HepG2 (cell line): ENCODE measurements around the gene SYT8. TPM values are rescaled to one million over a fixed set of nuclear protein-coding genes. Genes with fewer than 3 reads are reported as not detected.

Source experiments
- ATAC-seq: fragments of 200-7000 bp; cut with Tn5 transposase; 3 replicates; pipeline ENCODE4 v1.9.1; 2020; ENCODE audit warnings: mild to moderate bottlenecking, moderate library complexity
- BruUV-seq: library from RNA; stranded (reverse); fragments of 400-500 nt; replicated peaks from 2 replicates; lab custom pipeline; 2021; lab: Mats Ljungman, UMichigan
- CTCF ChIA-PET: fragments of 300-600 bp; formaldehyde crosslinking; extraction: SDS; loops from one replicate; lab custom pipeline; 2021; ENCODE audit warnings: low total read pairs, inconsistent platforms, low intra/inter-chr PET ratio; lab: Yijun Ruan, JAX
- POLR2A ChIA-PET: fragments of 350-600 bp; sonication (Branson Sonifier 250); formaldehyde crosslinking; loops from one replicate; lab custom pipeline; 2020; ENCODE audit warnings: antibody characterized with exemption, inconsistent platforms; lab: Yijun Ruan, JAX
- DNase-seq: peaks from one replicate; pipeline ENCODE4 v3.0.0-alpha.2; 2015; ENCODE audit warnings: low spot score
- FAIRE-seq: peaks from 3 replicates; lab custom pipeline; 2011; peaks lifted over from hg19 to GRCh38; lab: Jason Lieb, UNC
- H2AFZ ChIP-seq: one replicate; pipeline ENCODE4 v1.6.1; 2011; ENCODE audit warnings: low read length, inconsistent platforms
- H3K27ac ChIP-seq: fragments of 300-600 bp; 3 replicates; pipeline ENCODE4 v1.8.0; 2011; ENCODE audit warnings: mixed run types, mild to moderate bottlenecking, mixed read lengths, low read length, inconsistent platforms; ENCODE audit not compliant: insufficient read depth; ENCODE audit errors: extremely low read length
- H3K27me3 ChIP-seq, 2 experiments: fragments of 200-600 bp in 1 of 2; 2 replicates in 1 of 2; 3 replicates in 1 of 2; pipeline versions ENCODE4 v1.6.0 to v1.8.0; 2011; ENCODE audit warnings: low read length in 2 of 2, mild to moderate bottlenecking in 2 of 2, moderate library complexity in 2 of 2, inconsistent platforms in 1 of 2; ENCODE audit not compliant: insufficient read depth in 2 of 2, control insufficient read depth in 1 of 2
- H3K36me3 ChIP-seq, 2 experiments: fragments of 200-600 bp in 1 of 2; replicated peaks in 1 of 2; 2 replicates in 1 of 2; 3 replicates in 1 of 2; pipeline versions ENCODE4 v1.5.1 to v1.8.0; 2011; ENCODE audit warnings: low read length in 2 of 2, inconsistent platforms in 1 of 2; ENCODE audit not compliant: insufficient read depth in 2 of 2, control insufficient read depth in 1 of 2
- H3K4me1 ChIP-seq: 2 replicates; pipeline ENCODE4 v1.5.1; 2012; ENCODE audit warnings: low read length, inconsistent platforms; ENCODE audit not compliant: insufficient read depth
- H3K4me2 ChIP-seq: 2 replicates; pipeline ENCODE4 v1.6.0; 2011; ENCODE audit warnings: low read depth, low read length, inconsistent platforms
- H3K4me3 ChIP-seq, 3 experiments: fragments of 200-600 bp in 1 of 3; sonication (generic), shearing (Covaris generic) in 1 of 3; replicated peaks in 1 of 3; 2 replicates each; pipeline ENCODE4 v1.5.1; 2011 to 2016; ENCODE audit warnings: low read length in 3 of 3, inconsistent platforms in 2 of 3, low read depth in 2 of 3, mild to moderate bottlenecking in 2 of 3, control low read depth in 1 of 3, mixed read lengths in 1 of 3; ENCODE audit not compliant: insufficient read depth in 1 of 3
- H3K79me2 ChIP-seq: one replicate; pipeline ENCODE4 v1.6.1; 2011; ENCODE audit warnings: low read length, inconsistent platforms; ENCODE audit not compliant: insufficient read depth
- H3K9ac ChIP-seq: 2 replicates; pipeline ENCODE4 v1.6.0; 2011; ENCODE audit warnings: mild to moderate bottlenecking, low read depth, low read length, inconsistent platforms; ENCODE audit not compliant: insufficient read depth
- H3K9me3 ChIP-seq: 2 replicates; pipeline ENCODE4 v1.5.1; 2012; ENCODE audit warnings: mild to moderate bottlenecking, low read length
- H4K20me1 ChIP-seq: 2 replicates; pipeline ENCODE4 v1.6.0; 2011; ENCODE audit warnings: inconsistent platforms, mild to moderate bottlenecking, low read length, moderate library complexity; ENCODE audit not compliant: insufficient read depth
- ETV5 ChIP-seq: IDR thresholded peaks from 2 replicates; pipeline ENCODE4 v1.6.1; 2018; ENCODE audit warnings: missing biosample characterization, missing genetic modification reagents, inconsistent platforms, borderline replicate concordance
- HOXA3 ChIP-seq: sonication (generic); formaldehyde crosslinking; IDR thresholded peaks from 2 replicates; pipeline ENCODE4 v1.5.0; 2020; ENCODE audit warnings: missing genetic modification reagents
- MAX ChIP-seq: IDR thresholded peaks from 2 replicates; pipeline ENCODE4 v1.6.1; 2012; ENCODE audit warnings: inconsistent platforms
- MNT ChIP-seq: fragments of 450-650 bp; IDR thresholded peaks from 2 replicates; pipeline ENCODE4 v1.6.1; 2016
- SNRNP70 ChIP-seq: fragments of 200-400 bp; formaldehyde crosslinking; IDR thresholded peaks from 2 replicates; pipeline ENCODE4 v1.6.1; 2017; ENCODE audit warnings: mild to moderate bottlenecking, low read depth, low read length, moderate library complexity
- ZBTB33 ChIP-seq: sonication (generic); formaldehyde crosslinking; IDR thresholded peaks from 2 replicates; pipeline ENCODE4 v1.4.0; 2020; ENCODE audit warnings: missing genetic modification reagents
- ZFX ChIP-seq: sonication (generic); formaldehyde crosslinking; IDR thresholded peaks from 2 replicates; pipeline ENCODE4 v1.4.0; 2020; ENCODE audit warnings: mild to moderate bottlenecking, low read depth, missing genetic modification reagents, moderate library complexity
- ZNF432 ChIP-seq: sonication (generic); formaldehyde crosslinking; IDR thresholded peaks from 2 replicates; pipeline ENCODE4 v1.5.0; 2020; ENCODE audit warnings: missing genetic modification reagents, mild to moderate bottlenecking, borderline replicate concordance
- ZNF446 ChIP-seq: sonication (generic); formaldehyde crosslinking; IDR thresholded peaks from 2 replicates; pipeline ENCODE4 v1.5.0; 2020; ENCODE audit warnings: mild to moderate bottlenecking, missing genetic modification reagents
- ZNF687 ChIP-seq: sonication (generic); formaldehyde crosslinking; IDR thresholded peaks from 2 replicates; pipeline ENCODE4 v1.5.1; 2020; ENCODE audit warnings: mild to moderate bottlenecking, missing genetic modification reagents, moderate library complexity
- WGBS: methylation state at CpG from one replicate; pipeline ENCODE4 v1.1.6; 2017; ENCODE audit warnings: low lambda C conversion rate; 5-methylcytosine and 5-hydroxymethylcytosine counted together
- in situ Hi-C: cut with HindIII; loops from 2 replicates; pipeline ENCODE4 v1.10.0; 2017; ENCODE audit warnings: low pct_unique_long_range_greater_than_20kb; ENCODE audit not compliant: extremely low pct_ligation_motif_present
- intact Hi-C: fragments of 100-400 bp; cut with micrococcal nuclease; formaldehyde crosslinking; loops from one replicate; pipeline ENCODE4 v1.10.0; 2022; ENCODE audit not compliant: unreplicated experiment
- polyA plus RNA-seq, 8 experiments: library from polyadenylated mRNA; depleted of rRNA in 3 of 8; stranded (reverse) in 7 of 8; unstranded in 1 of 8; fragments of >200 nt; fragmentation: Illumina TruSeq in 4 of 8; extraction: Trizol in 4 of 8; gene quantifications; 2 replicates each; pipeline versions ENCODE4 v1.2.1 to v1.2.3, GENCODE V29; 2011 to 2016; ENCODE audit warnings: low read depth in 4 of 8, missing spikeins in 1 of 8, mixed read lengths in 1 of 8; ENCODE audit not compliant: insufficient read depth in 1 of 8
- total RNA-seq, 5 experiments: library from RNA; depleted of rRNA; stranded (reverse); fragments of >200 nt; fragmentation: Illumina TruSeq; extraction: Trizol; gene quantifications; 2 replicates each; pipeline ENCODE4 v1.2.3, GENCODE V29; 2016; ENCODE audit warnings: low read depth in 1 of 5

SYT8 gene
- total and polyA plus RNA-seq, 2 of the 13 experiments (the other 11 are each of a cell fraction or from before 2014, with no cell fraction given) = 0.60 to 2.3 TPM

- CTCF ChIA-PET = interaction anchor here (7.1 kb wide), 1 partner anchor 271 kb away, joined by 108 read pairs; no protein-coding TSS in a partner anchor
- in situ Hi-C loops = loop anchor here (5.0 kb wide), 1 partner anchor 272 kb away; no protein-coding TSS in a partner anchor
- Histone ChIP-seq H3K9ac (no peak overlapping the region), H4K20me1 (no peaks in the 10 kb centered on the region), H3K9me3 (no peaks in the 10 kb centered on the region), H3K36me3 (no peaks in the 10 kb centered on the region), H2AFZ (no peak overlapping the region), H3K79me2 (no peaks in the 10 kb centered on the region), H3K27me3 (peaks cover 8 to 54% of the 10 kb centered on the region in 2 experiments; a peak in 4 of 5 replicates), H3K27ac (no peak overlapping the region), H3K4me1 (peaks cover 32% of the 10 kb centered on the region), H3K4me3 (no peak overlapping the region), H3K4me2 (no peak overlapping the region; the same call in 1 of the 2 replicates)
- ATAC-seq (0 out of 3 replicates have a peak, but pooled peaks have one; percentile 7), DNase-seq (no peak), FAIRE-seq (no peak)
- WGBS = 34% methylated on average over 9 of the region's 32 CpGs
- intact Hi-C loops = loop anchor here (2.0 to 5.0 kb wide), 2 partner anchors 43 to 472 kb away; no protein-coding TSS in a partner anchor
- 0 out of 2 replicates have a peak, but pooled peaks have one; percentile 5 for TF ChIP-seq MNT
- 0 out of 2 replicates have a peak, but pooled peaks have one; percentile 37 for TF ChIP-seq ZBTB33 (CRISPR knock-in tag)
- peak; percentile 88 for TF ChIP-seq ZNF687 (CRISPR knock-in tag)
- TF ChIP-seq MAX = 0 out of 2 replicates have a peak, but pooled peaks have one; percentile 30
- no peak for TF ChIP-seq ETV5
- TF ChIP-seq ZNF432 (CRISPR knock-in tag) = no peak
- TF ChIP-seq ZNF446 (CRISPR knock-in tag) = peak; percentile 57; the same call in 1 of the 2 replicates
- peak; percentile 64 for TF ChIP-seq ZFX (CRISPR knock-in tag)
- TF ChIP-seq HOXA3 = no peak
- no peak for TF ChIP-seq SNRNP70
- no TSS peak for BruUV-seq
- POLR2A ChIA-PET = no interaction called here
Measured at GRCh38 chr11:1879941-1880720, 45.3 kb downstream of the SYT8 start.
